HCT116 (cell line): ENCODE measurements around the gene WDFY2. TPM values are rescaled to one million over a fixed set of nuclear protein-coding genes. Genes with fewer than 3 reads are reported as not detected.

Experiments
- ATAC-seq: fragments of 200-7000 bp; cut with Tn5 transposase; 2 replicates; pipeline ENCODE4 v1.9.1; 2020; ENCODE audit warnings: mild to moderate bottlenecking, moderate library complexity
- BruUV-seq: library from RNA; stranded (reverse); fragments of 400-500 nt; replicated peaks from 2 replicates; lab custom pipeline; 2021; lab: Mats Ljungman, UMichigan
- CTCF ChIA-PET: fragments of 300-600 bp; sonication (Branson Sonifier 250); formaldehyde crosslinking; loops from one replicate; lab custom pipeline; 2021; ENCODE audit warnings: antibody characterized with exemption; lab: Charles Lee
- POLR2A ChIA-PET: fragments of 300-600, 350-600 bp; sonication (Branson Sonifier 250); formaldehyde crosslinking; loops from one replicate; lab custom pipeline; 2021; ENCODE audit warnings: antibody characterized with exemption; lab: Charles Lee
- RAD21 ChIA-PET, 2 experiments: fragments of 300-600 bp; sonication (Branson Sonifier 250); formaldehyde crosslinking; loops; one replicate each; lab custom pipeline; 2023; ENCODE audit warnings: low total read pairs in 2 of 2; ENCODE audit not compliant: uncharacterized antibody in 2 of 2, unreplicated experiment in 2 of 2, low non-redundant PET in 1 of 2; lab: Charles Lee
- DNase-seq: peaks from one replicate; pipeline ENCODE4 v3.0.0-alpha.2; 2010; ENCODE audit warnings: low read depth, low spot score
- H2AFZ ChIP-seq: fragments of 200-600 bp; shearing (Covaris generic), sonication (generic); 2 replicates; pipeline ENCODE4 v1.6.1; 2017; ENCODE audit warnings: low read depth, mixed run types, mixed read lengths, antibody characterized with exemption, low read length; ENCODE audit not compliant: poor library complexity, severe bottlenecking
- H3K27ac ChIP-seq: 2 replicates; pipeline ENCODE4 v1.5.1; 2012; ENCODE audit warnings: low read depth, low read length
- H3K27me3 ChIP-seq: fragments of 200-600 bp; sonication (generic); 2 replicates; pipeline ENCODE4 v1.6.1; 2016; ENCODE audit warnings: mixed run types, low read length, mixed read lengths; ENCODE audit not compliant: insufficient read depth
- H3K36me3 ChIP-seq, 2 experiments: fragments of 200-500 bp in 1 of 2; fragments of 200-600 bp in 1 of 2; sonication (Bioruptor generic) in 1 of 2; sonication (generic) in 1 of 2; 2 replicates each; pipeline versions ENCODE4 v1.5.1 to v1.6.1; 2014 to 2016; ENCODE audit warnings: low read length in 2 of 2, inconsistent platforms in 1 of 2, mixed read lengths in 1 of 2, mixed run types in 1 of 2; ENCODE audit not compliant: insufficient read depth in 2 of 2, control insufficient read depth in 1 of 2
- H3K4me1 ChIP-seq, 2 experiments: fragments of 200-600 bp in 1 of 2; sonication (generic) in 1 of 2; 2 replicates each; pipeline versions ENCODE4 v1.5.1 to v1.6.1; 2012 to 2017; ENCODE audit warnings: low read length in 2 of 2, inconsistent platforms in 1 of 2, mild to moderate bottlenecking in 1 of 2, mixed read lengths in 1 of 2, mixed run types in 1 of 2, moderate library complexity in 1 of 2; ENCODE audit not compliant: insufficient read depth in 2 of 2, control insufficient read depth in 1 of 2
- H3K4me2 ChIP-seq: fragments of 200-600 bp; sonication (generic); 2 replicates; pipeline ENCODE4 v1.6.1; 2017; ENCODE audit warnings: mixed run types, low read length, mixed read lengths
- H3K4me3 ChIP-seq, 2 experiments: fragments of 200-600 bp in 1 of 2; sonication (generic) in 1 of 2; replicated peaks in 1 of 2; 2 replicates each; pipeline ENCODE4 v1.5.1; 2011 to 2016; ENCODE audit warnings: low read length in 2 of 2, control low read depth in 1 of 2, low read depth in 1 of 2, mild to moderate bottlenecking in 1 of 2, mixed read lengths in 1 of 2, mixed run types in 1 of 2
- H3K79me2 ChIP-seq: fragments of 200-600 bp; sonication (generic); 2 replicates; pipeline ENCODE4 v1.6.1; 2017; ENCODE audit warnings: mild to moderate bottlenecking, mixed run types, low read length, moderate library complexity, mixed read lengths; ENCODE audit not compliant: insufficient read depth
- H3K9ac ChIP-seq: fragments of 200-600 bp; sonication (generic); 2 replicates; pipeline ENCODE4 v1.6.1; 2016; ENCODE audit warnings: low read length, mixed read lengths
- H3K9me2 ChIP-seq: fragments of 200-600 bp; sonication (generic), shearing (Covaris generic); 2 replicates; pipeline ENCODE4 v1.6.1; 2017; ENCODE audit warnings: mixed run types, mild to moderate bottlenecking, moderate library complexity; ENCODE audit not compliant: insufficient read depth
- H3K9me3 ChIP-seq, 2 experiments: fragments of 200-500 bp in 1 of 2; fragments of 200-600 bp in 1 of 2; sonication (Bioruptor generic) in 1 of 2; sonication (generic) in 1 of 2; 2 replicates each; pipeline ENCODE4 v1.6.1; 2014 to 2017; ENCODE audit warnings: low read length in 2 of 2, mixed read lengths in 2 of 2, inconsistent platforms in 1 of 2, low read depth in 1 of 2, mild to moderate bottlenecking in 1 of 2, mixed run types in 1 of 2, moderate library complexity in 1 of 2; ENCODE audit not compliant: control insufficient read depth in 1 of 2, insufficient read depth in 1 of 2
- H4K20me1 ChIP-seq: fragments of 200-600 bp; sonication (generic), shearing (Covaris generic); 2 replicates; pipeline ENCODE4 v1.6.1; 2017; ENCODE audit warnings: mixed run types, mild to moderate bottlenecking, moderate library complexity; ENCODE audit not compliant: insufficient read depth
- ATF3 ChIP-seq: IDR thresholded peaks from 2 replicates; pipeline ENCODE4 v1.6.1; 2012
- EGR1 ChIP-seq: IDR thresholded peaks from 2 replicates; pipeline ENCODE4 v1.6.1; 2012; ENCODE audit warnings: low read depth
- ELF1 ChIP-seq: IDR thresholded peaks from 2 replicates; pipeline ENCODE4 v1.6.1; 2012; ENCODE audit warnings: low read depth, borderline replicate concordance
- EZH2 ChIP-seq: fragments of 200-600 bp; sonication (generic); IDR thresholded peaks from 2 replicates; pipeline ENCODE4 v1.6.1; 2017; ENCODE audit warnings: antibody characterized with exemption, mixed run types
- EZH2phosphoT487 ChIP-seq: fragments of 200-600 bp; IDR thresholded peaks from 2 replicates; pipeline ENCODE4 v1.6.1; 2018; ENCODE audit warnings: antibody characterized with exemption, borderline replicate concordance
- MAX ChIP-seq: IDR thresholded peaks from 2 replicates; pipeline ENCODE4 v1.6.1; 2012
- RAD21 ChIP-seq: IDR thresholded peaks from 2 replicates; pipeline ENCODE4 v1.6.1; 2012; ENCODE audit warnings: low read depth, mild to moderate bottlenecking
- REST ChIP-seq: IDR thresholded peaks from 2 replicates; pipeline ENCODE4 v1.6.1; 2012; ENCODE audit warnings: low read depth
- SIN3A ChIP-seq: IDR thresholded peaks from 2 replicates; pipeline ENCODE4 v1.6.1; 2012; ENCODE audit warnings: low read depth
- SP1 ChIP-seq: IDR thresholded peaks from 2 replicates; pipeline ENCODE4 v1.6.1; 2012; ENCODE audit warnings: low read depth
- SRF ChIP-seq: IDR thresholded peaks from 2 replicates; pipeline ENCODE4 v1.6.1; 2012; ENCODE audit warnings: low read depth
- TCF7L2 ChIP-seq: IDR thresholded peaks from 2 replicates; pipeline ENCODE4 v1.7.0; 2011; ENCODE audit warnings: borderline replicate concordance, inconsistent platforms; ENCODE audit not compliant: insufficient read depth, insufficient read length; ENCODE audit errors: extremely low read depth
- YY1 ChIP-seq: IDR thresholded peaks from 2 replicates; pipeline ENCODE4 v1.6.1; 2011; ENCODE audit warnings: low read length, low read depth, moderate library complexity, mild to moderate bottlenecking; ENCODE audit not compliant: insufficient replicate concordance; ENCODE audit errors: extremely low read depth
- ZBTB33 ChIP-seq: IDR thresholded peaks from 2 replicates; pipeline ENCODE4 v1.6.1; 2011; ENCODE audit warnings: mild to moderate bottlenecking, low read length, moderate library complexity; ENCODE audit not compliant: insufficient replicate concordance; ENCODE audit errors: extremely low read depth
- ZFX ChIP-seq: fragments of 450-650 bp; IDR thresholded peaks from 2 replicates; pipeline ENCODE4 v1.6.1; 2017
- ZNF274 ChIP-seq: fragments of 200-500 bp; sonication (Bioruptor generic); IDR thresholded peaks from 2 replicates; pipeline ENCODE4 v1.6.1; 2014; ENCODE audit warnings: mild to moderate bottlenecking, low read depth, low read length, inconsistent platforms
- intact Hi-C: fragments of 100-400 bp; cut with micrococcal nuclease; formaldehyde crosslinking; loops from 2 replicates; pipeline ENCODE4 v1.10.0; 2022
- total RNA-seq: library from RNA; stranded (reverse); gene quantifications from one replicate; pipeline ENCODE4 v1.2.1, GENCODE V29; 2021; ENCODE audit not compliant: unreplicated experiment

The WDFY2 gene
- total RNA-seq, 1 experiment from 2014 or later: 6.1 TPM

GRCh38 chr13:51698352-51698751 lies 114.1 kb downstream of the WDFY2 start:
- POLR2A ChIA-PET: interaction anchor here (1.5 kb wide), 1 partner anchor 245 kb away, joined by 6 read pairs; the partner anchor contains the start of gene INTS6
- no TSS peak for BruUV-seq
- Histone ChIP-seq H3K36me3 (no peaks in the 10 kb centered on the region), H2AFZ (no peak overlapping the region), H3K9me3 (no peaks in the 10 kb centered on the region), H3K4me1 (no peaks in the 10 kb centered on the region), H3K27ac (no peak overlapping the region), H3K4me2 (no peak overlapping the region), H3K27me3 (no peaks in the 10 kb centered on the region), H3K4me3 (no peak overlapping the region), H4K20me1 (no peaks in the 10 kb centered on the region), H3K9ac (no peak overlapping the region), H3K79me2 (no peaks in the 10 kb centered on the region), H3K9me2 (no peaks in the 10 kb centered on the region)
- RAD21 ChIA-PET: no interaction called here
- TF ChIP-seq ZBTB33: no peak
- no peak for TF ChIP-seq RAD21
- TF ChIP-seq SRF: no peak
- no peak for TF ChIP-seq EZH2
- no peak for TF ChIP-seq MAX
- no peak for TF ChIP-seq ZNF274
- no peak for TF ChIP-seq ATF3
- no peak for TF ChIP-seq EGR1
- no peak for TF ChIP-seq REST
- no peak for TF ChIP-seq TCF7L2
- no peak for TF ChIP-seq YY1
- no peak for TF ChIP-seq ELF1
- no peak for TF ChIP-seq SP1
- no peak for TF ChIP-seq EZH2phosphoT487
- no peak for TF ChIP-seq ZFX
- no peak for TF ChIP-seq SIN3A
- DNase-seq (no peak), ATAC-seq (no peak)
- CTCF ChIA-PET: no interaction called here
- intact Hi-C loops: no loop called here
